SK-N-MC (cell line): ENCODE measurements around the gene CD200R1.

Experiments used
- EZH2 ChIP-seq: fragments of 200-600 bp; sonication (generic); IDR thresholded peaks from one replicate; pipeline ENCODE4 v1.6.1; 2017; ENCODE audit warnings: antibody characterized with exemption
- FOXP2 ChIP-seq: optimal IDR thresholded peaks from 2 replicates; pipeline ENCODE3; 2011; ENCODE audit warnings: mild to moderate bottlenecking, moderate library complexity; ENCODE audit not compliant: insufficient read depth; ENCODE audit errors: extremely low read length, control extremely low read depth
- POLR2AphosphoS5 ChIP-seq: IDR thresholded peaks from 2 replicates; pipeline ENCODE4 v1.6.1; 2012; ENCODE audit warnings: mild to moderate bottlenecking, low read depth, low read length, borderline replicate concordance

DNA sequence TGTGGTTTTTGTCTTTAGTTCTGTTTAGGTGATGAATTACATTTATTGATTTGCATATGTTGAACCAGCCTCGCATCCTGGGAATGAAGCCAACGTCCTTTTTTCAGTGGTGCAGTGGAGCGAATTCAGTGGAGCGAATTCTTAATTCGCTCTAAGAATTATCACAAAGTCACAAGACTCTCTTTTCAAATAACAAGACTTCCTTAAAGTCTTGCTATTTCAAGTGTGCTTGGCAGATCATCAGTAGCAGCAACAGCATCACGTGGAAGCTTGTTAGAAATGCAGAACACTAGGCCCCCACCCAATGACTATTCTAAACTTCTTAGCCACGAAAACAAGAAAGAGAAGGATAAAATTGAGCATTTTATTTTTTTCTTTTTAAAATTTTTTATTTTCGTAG lies 70.1 kb downstream of the CD200R1 start:
- no peak for TF ChIP-seq POLR2AphosphoS5
- no peak for TF ChIP-seq EZH2
- TF ChIP-seq FOXP2 = no peak
